NCI-H1694 (cell line): ENCODE measurements around the gene VCAM1.
"Not testable (repeated sequence)": the region's sequence is repeated elsewhere in the genome, so short reads cannot be mapped to it uniquely, and the experiment has no call there.

Experiments
- DNase-seq: peaks from one replicate; lab custom pipeline; 2025; lab: John Stamatoyannopoulos, UW

VCAM1 gene

DNA sequence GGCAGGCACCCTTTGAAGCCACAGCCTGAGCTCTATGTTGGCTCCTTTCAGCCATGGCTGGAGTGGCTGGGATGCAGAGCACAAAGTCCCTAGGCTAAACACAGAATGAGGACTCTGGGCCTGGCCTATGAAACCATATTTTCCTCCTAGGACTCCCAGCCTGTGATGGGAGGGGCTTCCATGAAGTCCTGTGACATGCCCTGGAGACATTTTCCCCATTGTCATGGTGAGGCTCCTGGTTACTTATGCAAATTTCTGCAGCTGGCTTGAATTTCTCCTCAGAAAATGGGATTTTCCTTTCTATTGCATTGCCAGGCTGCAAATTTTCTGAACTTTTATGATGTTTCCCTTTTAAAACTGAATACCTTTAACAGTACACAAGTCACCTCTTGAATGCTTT, 61.3 kb downstream of the VCAM1 start:
- DNase-seq: no peak

DNA sequence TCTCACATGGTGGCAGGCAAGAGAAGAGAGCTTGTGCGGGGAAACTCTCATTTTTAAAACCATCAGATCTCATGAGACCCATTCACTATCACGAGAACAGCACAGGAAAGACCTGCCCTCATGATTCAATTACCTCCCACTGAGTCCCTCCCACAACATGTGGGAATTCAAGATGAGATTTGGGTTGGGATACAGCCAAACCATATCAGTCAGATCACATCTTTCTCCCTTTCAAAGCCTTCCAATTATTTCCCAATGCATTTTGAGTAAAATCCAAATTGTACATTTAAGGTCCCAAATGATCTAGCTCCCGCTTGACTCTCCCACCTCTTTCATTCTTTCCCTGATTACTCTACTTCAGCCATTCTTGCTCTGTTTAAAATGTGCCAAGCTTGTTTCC, 62.2 kb downstream of the VCAM1 start:
- not testable (repeated sequence) for DNase-seq

DNA sequence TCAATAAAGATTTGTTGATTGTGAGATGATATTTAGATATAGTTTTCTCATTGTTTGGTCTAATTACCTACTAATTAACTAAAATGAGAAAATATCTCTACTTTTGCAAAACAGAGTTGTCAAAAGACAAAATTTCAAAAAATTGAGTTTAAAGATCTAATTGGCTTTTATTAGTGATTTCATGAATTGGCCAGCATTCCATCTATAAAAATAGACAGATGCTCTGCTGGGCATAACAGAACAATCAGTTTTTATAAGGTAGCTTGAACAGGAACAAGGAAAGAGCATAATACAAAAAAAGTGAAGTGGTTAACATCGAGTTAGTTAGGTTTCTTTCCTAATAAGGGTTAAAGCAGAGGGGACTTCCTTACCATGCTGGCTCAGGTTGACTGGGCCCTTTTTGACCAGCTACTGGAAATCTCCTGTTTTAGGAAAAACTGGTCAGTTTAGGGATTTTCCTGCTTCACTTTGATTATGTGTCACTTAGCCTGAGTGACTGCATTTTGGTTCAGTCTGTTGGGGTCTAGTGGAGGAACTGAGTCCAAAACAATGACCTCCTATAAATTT, 63.0 kb downstream of the VCAM1 start:
- DNase-seq: no peak

DNA sequence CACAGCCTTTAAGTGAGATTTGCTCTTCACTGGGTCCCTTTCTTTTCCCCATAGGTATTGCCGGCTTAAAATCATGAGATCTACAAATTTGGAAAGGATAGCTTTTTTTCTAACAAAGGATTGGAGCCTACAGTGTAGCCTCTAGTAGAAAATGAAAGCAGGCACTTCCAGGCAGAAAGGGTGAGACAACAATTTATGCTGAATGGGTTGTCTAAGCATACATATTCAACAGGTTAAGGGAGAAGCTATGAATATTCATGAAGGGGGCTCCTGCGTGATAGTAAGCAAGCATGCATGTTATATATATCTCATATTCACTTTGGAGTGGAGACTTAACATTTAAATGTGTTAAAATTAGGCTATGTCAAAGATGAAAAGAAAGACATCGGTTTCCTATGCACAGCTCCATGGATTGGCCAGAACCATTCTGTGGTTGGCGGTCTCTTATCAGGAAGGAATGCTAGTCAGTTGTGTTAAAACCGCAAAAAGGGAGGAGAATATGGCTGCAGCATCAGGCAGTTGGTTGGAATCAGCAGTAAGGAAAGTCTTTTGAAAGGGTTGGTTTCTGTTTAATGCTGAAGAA, 66.0 kb downstream of the VCAM1 start:
- DNase-seq: no peak

DNA sequence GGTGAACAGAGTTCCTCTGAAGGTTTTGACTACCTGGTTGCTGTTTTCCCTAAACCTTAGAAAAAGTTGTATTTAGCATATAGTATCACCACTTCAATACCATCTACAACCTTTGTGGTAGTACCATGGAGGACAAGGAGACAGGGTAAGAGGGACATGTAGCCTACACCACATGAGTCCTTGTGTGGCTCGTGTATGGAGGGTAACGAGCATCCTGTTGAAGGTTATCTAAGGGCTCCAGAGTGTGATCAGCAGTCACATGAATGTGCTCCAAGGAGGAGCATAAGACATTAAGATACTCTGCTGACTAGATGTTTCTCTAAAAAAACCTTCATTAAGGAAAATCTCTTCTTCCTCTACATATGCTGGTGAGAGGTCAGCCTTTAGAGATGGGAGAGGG, 67.3 kb downstream of the VCAM1 start:
- no peak for DNase-seq
